GM10266 (cell line): Measurements from ENCODE around the gene NPR1.

Source experiments
- DNase-seq: peaks from one replicate; pipeline ENCODE4 v3.0.0; 2012; ENCODE audit errors: extremely low spot score
- TF ChIP-seq, protein P1 (sequence below): IDR thresholded peaks from 2 replicates; pipeline ENCODE4 v1.5.1; 2012; ENCODE audit warnings: mild to moderate bottlenecking, low read depth; ENCODE audit not compliant: control insufficient read depth, insufficient read depth; ENCODE audit errors: missing control alignments

The NPR1 gene

DNA sequence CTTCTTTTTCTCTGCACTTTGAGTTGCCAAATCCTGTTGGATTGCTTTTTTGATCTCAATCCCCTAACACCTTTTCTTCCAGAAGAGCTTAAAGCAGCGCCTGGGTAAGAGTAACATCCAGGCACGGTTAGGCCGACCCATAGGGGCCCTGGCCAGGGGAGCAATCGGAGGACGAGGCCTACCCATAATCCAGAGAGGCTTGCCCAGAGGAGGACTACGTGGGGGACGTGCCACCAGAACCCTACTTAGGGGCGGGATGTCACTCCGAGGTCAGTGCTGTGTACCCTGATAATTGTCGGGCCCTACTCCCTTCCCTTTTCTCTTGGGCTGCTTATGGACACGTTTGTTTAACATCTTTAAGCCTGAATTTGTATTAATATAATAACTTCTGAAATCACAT is 36.3 kb upstream of the NPR1 start:
- DNase-seq = no peak
- TF ChIP-seq, protein P1, sequence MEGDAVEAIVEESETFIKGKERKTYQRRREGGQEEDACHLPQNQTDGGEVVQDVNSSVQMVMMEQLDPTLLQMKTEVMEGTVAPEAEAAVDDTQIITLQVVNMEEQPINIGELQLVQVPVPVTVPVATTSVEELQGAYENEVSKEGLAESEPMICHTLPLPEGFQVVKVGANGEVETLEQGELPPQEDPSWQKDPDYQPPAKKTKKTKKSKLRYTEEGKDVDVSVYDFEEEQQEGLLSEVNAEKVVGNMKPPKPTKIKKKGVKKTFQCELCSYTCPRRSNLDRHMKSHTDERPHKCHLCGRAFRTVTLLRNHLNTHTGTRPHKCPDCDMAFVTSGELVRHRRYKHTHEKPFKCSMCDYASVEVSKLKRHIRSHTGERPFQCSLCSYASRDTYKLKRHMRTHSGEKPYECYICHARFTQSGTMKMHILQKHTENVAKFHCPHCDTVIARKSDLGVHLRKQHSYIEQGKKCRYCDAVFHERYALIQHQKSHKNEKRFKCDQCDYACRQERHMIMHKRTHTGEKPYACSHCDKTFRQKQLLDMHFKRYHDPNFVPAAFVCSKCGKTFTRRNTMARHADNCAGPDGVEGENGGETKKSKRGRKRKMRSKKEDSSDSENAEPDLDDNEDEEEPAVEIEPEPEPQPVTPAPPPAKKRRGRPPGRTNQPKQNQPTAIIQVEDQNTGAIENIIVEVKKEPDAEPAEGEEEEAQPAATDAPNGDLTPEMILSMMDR = no peak

DNA sequence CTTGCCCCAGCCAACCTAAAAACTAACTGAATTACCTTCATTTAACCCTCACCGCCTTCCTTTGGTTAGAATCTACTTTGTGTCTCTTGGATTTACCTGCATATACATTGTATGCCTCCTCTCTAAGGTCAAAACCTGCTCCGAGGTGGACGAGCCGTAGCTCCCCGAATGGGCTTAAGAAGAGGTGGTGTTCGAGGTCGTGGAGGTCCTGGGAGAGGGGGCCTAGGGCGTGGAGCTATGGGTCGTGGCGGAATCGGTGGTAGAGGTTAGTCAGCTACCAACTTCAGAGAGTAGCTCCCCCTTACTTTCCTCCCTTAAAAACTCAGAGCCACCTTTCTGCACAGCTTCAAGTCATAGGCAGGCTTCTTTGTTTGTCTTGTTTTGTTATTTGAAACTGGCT is 35.4 kb upstream of the NPR1 start:
- no peak for DNase-seq
- TF ChIP-seq, protein P1 = no peak

DNA sequence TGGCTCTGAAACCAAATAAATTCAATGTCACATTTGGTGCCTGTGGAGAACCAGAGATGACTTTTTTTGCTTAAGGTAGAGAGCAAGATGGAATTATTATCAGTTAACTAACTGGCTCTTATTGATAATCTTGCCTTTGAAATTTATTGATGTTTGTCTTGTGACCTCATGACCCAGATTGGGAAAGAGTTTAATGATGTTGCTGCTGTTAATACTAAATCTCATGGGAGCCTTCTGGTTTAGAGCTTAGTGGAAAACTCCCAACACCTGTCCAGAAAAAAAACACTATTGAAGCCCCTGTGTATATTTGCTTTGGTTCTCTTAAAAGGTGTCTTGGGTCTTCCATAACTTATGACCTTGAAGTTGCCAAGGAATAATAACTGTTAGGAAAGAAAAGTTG is 34.7 kb upstream of the NPR1 start:
- TF ChIP-seq, protein P1 = no peak

GRCh38 chr1:153646672-153647345 is 31.7 kb upstream of the NPR1 start:
- DNase-seq = no peak
- TF ChIP-seq, protein P1 = no peak

More for the DNA sequence above, 34.7 kb upstream of the NPR1 start:
- no peak for DNase-seq

- TF ChIP-seq, protein P1 = no peak
- DNase-seq = no peak
Observed at GRCh38 chr1:153647346-153647714, 31.2 kb upstream of the NPR1 start.

GRCh38 chr1:153648000-153648643 is 30.4 kb upstream of the NPR1 start:
- TF ChIP-seq, protein P1 = no peak

DNA sequence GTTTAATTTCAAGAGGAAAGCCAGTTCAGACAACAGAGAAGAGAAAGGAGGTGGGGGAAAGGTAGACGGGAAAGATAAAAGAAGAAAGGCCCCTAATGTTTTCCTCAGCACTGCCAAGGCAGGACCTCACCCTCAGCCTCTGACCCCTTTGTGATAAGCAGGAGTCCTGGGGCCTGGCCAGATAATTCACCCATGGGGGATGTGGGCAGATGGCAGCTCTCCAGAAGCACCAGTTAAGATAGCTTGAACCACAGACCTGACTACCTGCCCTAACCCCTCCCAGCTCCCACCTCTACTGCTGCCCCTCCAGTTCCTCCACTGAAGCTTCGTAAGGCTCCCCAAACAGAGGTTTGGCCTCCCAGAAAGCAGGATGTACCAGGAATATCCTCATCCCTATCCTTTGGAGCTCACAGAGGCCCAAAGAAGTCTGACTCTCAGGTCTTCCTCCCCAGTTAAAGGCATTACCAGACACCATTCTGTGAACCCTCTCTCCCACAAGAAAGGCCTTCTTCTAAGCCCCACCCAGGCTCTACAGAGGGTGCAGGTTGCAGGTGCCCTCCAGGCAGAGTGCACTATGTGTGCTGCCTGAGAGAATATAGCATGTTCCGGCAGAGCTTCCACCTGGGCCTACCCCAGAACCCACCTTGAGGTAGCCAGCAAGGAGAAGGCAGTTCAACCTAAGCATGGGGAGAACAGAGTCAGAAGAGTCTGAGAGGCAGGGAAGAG is 29.2 kb upstream of the NPR1 start:
- DNase-seq = no peak
- TF ChIP-seq, protein P1 = no peak

More at GRCh38 chr1:153648000-153648643, 30.4 kb upstream of the NPR1 start:
- DNase-seq = no peak
